ENCODE results near the gene TEFM. TPM values are rescaled to one million over a fixed set of nuclear protein-coding genes. Genes with fewer than 3 reads are reported as not detected.

TEFM gene
- total RNA-seq, 6 experiments from 2014 or later: 12.7 to 14.5 (median 13.5) TPM

GRCh38 chr17:30858556-30859250, 47.3 kb downstream of the TEFM start:
- Mint-ChIP-seq H3K4me3 (no peak overlapping the region), H3K27ac (no peak overlapping the region), H3K27me3 (ENCODE audit: insufficient read depth) (no peaks in the 10 kb centered on the region; the same call in 1 of the 2 replicates), H3K36me3 (ENCODE audit: low read depth) (no peaks in the 10 kb centered on the region; the same call in 1 of the 2 replicates), H3K4me1 (ENCODE audit: low read depth) (no peaks in the 10 kb centered on the region), H3K9me3 (no peaks in the 10 kb centered on the region)
- DNase-seq: no peak
- no peak for TF ChIP-seq CTCF (IDR thresholded peaks at IDR 0.05)

GRCh38 chr17:30854146-30854545, 51.9 kb downstream of the TEFM start:
- no peak for TF ChIP-seq CTCF (IDR thresholded peaks at IDR 0.05)
- Mint-ChIP-seq H3K4me3 (no peak overlapping the region), H3K27me3 (ENCODE audit: insufficient read depth) (no peaks in the 10 kb centered on the region; the same call in 1 of the 2 replicates), H3K36me3 (ENCODE audit: low read depth) (peaks cover 5% of the 10 kb centered on the region; the same call in 1 of the 2 replicates), H3K4me1 (ENCODE audit: low read depth) (no peaks in the 10 kb centered on the region), H3K9me3 (no peaks in the 10 kb centered on the region), H3K27ac (no peak overlapping the region)
- no peak for DNase-seq

Other genes starting within 250 kb of the TEFM start
- 10 to 100 TPM; 11.6 to 13.4 (median 12.1) TPM for gene CRLF3, start 81.5 kb downstream of the TEFM start, total RNA-seq (2021; fragmentation: NEBNext Ultra II Directional; extraction: Animal tissue kit (Norgen Biotek cat#: 25700))
- gene ATAD5, start 74.3 kb downstream of the TEFM start, total RNA-seq (2021; fragmentation: NEBNext Ultra II Directional; extraction: Animal tissue kit (Norgen Biotek cat#: 25700)): 1 to 10 TPM; 2.2 to 4.7 (median 4.0) TPM
- under 1 TPM; 0.12 to 0.61 (median 0.37) TPM for gene ADAP2, start 15.7 kb upstream of the TEFM start, total RNA-seq (2021; fragmentation: NEBNext Ultra II Directional; extraction: Animal tissue kit (Norgen Biotek cat#: 25700))
- 10 to 100 TPM; 10.4 to 12.1 (median 11.8) TPM for gene RNF135, start 64.8 kb upstream of the TEFM start, total RNA-seq (2021; fragmentation: NEBNext Ultra II Directional; extraction: Animal tissue kit (Norgen Biotek cat#: 25700))
- gene NF1, start 188.7 kb upstream of the TEFM start, total RNA-seq (2021; fragmentation: NEBNext Ultra II Directional; extraction: Animal tissue kit (Norgen Biotek cat#: 25700)): 10 to 100 TPM; 45.0 to 62.6 (median 54.0) TPM

Measured in HFFc6 (cell line).